GOT3 (cell line): ENCODE measurements around the gene LFNG.

Experiments used
- DNase-seq: peaks from one replicate; lab custom pipeline; 2025; ENCODE audit warnings: mixed read lengths; lab: John Stamatoyannopoulos, UW

LFNG gene

DNA sequence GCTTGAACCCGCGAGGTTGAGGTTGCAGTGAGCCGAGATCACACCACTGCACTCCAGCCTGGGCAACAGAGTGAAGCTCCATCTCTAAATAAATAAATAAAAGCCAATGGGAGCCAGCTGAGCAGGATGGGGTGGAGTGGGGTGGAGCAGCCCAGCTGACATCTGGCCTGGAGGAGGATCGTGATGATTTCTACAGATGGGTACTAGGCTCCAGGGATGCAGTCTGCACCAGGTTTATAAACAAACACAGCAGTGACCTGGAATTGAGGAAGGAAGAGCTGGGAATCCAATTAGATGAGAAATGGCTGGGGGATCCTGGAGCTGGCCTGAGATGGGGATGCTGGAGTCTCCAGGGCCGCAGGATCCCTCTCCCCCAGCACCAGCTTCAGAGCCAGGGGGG lies 36.1 kb upstream of the LFNG start:
- DNase-seq = no peak

DNA sequence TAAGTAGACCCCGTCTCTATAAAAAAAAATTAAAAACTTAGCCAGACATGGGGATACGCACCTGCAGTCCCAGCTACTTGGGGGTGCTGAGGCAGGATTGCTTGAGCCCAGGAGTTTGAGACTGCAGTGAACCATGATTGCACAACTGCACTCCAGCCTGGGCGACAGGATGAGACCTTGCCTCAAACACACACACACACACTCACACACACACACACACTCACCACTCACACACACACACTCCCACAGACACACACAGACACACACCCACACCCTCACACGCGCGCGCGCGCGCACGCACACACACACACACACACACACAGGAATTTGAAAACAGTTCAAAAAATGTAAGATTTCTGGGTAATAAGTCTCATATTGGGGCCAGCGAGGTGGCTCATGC lies 34.7 kb upstream of the LFNG start:
- no peak for DNase-seq

DNA sequence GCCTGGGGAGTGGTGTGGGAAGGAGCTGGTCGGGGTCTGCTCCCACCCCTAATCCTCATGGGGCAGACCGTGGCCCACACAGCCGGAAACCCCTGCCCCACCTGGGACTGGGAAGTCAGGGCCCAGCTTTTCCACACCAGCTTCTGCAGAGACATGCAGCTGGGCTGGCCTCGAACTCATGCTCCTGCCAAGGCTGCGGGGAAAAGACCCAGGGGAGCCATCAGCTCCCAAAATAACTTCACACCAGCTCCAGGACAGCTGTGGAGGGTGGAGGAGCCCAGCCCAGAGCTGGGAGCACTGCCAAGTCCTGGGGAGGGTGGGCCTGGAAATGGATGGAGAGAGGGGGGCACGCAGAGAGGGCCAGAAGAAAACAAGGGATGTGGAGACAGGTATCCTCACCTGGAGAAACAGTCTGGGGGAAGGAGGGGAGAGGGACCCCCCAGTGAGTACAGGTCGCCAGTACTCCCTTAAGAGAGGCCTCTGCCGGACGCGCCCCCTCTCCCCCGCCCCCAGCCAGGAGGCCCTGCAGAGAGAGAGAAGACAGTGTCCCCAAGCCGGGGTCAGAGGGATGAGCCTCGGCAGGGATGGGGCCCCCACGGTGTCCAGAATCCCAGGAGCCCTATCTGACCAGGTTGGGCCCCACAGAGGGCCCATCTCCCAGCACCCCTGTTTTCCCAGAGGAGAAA lies 31.8 kb upstream of the LFNG start:
- no peak for DNase-seq

DNA sequence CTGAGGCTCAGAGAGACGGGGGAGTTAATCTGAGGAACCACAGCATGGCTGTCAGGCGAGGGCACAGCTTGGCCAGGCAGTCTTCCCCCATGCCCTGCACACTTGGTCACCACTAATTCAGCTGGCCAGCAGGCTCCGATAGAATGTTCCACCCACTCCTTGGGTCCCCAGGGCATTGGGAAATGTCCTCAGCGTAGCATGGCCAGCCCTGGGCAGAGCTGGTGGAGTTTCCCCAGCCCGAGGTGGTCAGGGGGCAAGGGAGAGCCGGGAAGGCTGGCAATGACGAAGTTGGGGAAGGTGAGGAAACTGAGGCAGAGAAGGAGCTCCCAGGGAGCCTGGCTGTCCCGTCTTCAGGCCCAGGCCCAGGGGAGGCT lies 31.3 kb upstream of the LFNG start:
- DNase-seq = no peak

DNA sequence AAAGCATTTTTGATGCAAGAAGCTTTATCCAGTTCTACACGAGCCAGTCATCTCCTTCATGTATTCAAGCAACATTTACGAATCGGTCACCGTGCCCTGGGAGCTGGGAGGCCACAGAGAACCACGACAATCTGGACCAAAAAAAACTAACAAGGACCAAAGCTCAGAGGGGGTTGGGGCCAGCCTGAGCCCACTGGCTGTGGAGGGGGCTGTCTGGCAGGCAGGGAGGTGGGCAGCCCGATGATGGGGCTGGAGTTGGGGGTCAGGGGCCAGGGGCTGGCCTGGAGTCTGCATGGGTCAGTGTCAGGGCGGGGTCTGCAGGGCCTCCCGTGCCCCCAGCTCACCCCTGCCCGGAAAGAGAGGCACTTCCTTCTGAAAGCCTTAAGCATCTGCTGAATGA lies 30.9 kb upstream of the LFNG start:
- no peak for DNase-seq

DNA sequence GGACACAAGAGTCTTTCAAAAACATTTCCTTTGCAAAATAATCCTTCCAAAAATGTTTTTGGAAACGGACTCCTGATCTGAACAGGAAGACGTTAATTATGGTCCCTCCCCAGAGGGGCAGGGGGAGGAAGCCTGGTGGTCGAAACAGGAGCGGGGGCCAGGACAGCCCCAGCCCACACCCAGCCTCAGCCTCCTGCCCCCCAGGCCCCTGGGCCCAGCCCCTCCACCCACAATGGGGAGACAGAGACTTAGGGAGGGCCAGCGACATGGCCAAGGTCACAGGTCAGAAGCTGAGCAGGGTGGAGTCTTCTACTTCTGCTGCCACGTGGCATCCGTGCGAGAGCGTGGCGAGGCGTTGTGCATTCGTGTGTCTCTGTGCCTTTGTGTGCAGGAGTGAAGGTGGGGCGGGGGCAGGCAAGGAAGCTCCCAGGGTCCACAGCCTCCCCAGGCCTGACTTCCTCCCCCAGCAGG lies 29.4 kb upstream of the LFNG start:
- no peak for DNase-seq

DNA sequence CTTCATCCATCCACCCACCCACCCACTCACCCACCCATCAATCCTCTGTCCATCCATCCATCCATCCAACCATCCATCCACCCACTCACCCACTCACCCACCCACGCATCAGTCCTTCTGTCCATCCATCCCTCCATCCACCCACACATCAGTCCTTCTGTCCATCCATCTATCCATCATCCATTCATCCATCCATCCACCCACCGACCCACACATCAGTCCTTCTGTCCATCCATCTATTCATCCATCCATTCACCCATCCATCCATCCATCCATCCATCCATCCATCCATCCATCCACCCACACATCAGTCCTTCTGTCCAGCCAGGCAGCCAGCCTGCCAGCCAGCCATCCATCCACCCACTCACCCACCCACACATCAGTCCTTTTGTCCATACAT lies 27.5 kb upstream of the LFNG start:
- no peak for DNase-seq

DNA sequence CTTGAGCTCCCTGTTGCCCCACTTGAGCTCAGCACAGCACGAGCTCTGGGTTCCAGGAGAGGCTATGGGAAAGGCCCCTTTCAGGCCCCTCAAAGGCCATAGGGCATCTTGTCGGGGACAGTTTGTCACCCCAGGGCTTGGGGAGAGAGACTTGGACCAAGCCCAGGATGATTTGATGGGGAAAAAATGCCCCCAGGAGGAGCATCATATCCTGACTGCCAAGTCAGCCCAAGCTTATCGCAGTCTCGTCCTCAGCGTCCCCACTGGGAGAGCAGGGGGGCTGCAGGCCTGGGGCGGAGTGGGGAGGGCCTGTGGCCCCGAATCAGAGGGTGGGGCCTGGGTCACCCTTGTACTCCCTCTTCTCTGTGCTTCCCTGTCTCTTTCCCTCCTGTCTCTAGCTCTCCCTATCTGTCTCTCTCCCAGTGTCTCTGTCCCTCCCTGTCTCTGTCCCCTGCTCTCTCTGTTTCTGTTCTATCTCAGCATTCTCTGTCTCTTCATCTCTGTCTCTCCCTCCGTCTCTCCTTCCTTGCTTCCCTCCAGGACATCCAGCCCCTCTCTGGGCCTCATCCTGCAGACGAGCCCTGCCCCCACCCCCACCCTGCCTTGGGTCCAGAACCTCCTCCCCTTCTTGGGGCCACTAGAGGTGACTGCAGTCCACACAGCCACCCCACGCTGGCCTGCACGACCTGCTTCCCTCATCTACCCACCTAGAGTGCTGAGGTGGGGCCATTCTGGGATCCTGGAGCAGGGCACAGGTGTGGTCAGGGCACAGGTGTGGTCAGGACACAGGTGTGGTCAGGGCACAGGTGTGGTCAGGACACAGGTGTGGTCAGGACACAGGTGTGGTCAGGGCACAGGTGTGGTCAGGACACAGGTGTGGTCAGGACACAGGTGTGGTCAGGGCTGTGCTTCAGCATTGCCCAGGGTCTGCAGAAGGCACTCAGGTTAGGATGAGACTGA lies 26.1 kb upstream of the LFNG start:
- DNase-seq = no peak

DNA sequence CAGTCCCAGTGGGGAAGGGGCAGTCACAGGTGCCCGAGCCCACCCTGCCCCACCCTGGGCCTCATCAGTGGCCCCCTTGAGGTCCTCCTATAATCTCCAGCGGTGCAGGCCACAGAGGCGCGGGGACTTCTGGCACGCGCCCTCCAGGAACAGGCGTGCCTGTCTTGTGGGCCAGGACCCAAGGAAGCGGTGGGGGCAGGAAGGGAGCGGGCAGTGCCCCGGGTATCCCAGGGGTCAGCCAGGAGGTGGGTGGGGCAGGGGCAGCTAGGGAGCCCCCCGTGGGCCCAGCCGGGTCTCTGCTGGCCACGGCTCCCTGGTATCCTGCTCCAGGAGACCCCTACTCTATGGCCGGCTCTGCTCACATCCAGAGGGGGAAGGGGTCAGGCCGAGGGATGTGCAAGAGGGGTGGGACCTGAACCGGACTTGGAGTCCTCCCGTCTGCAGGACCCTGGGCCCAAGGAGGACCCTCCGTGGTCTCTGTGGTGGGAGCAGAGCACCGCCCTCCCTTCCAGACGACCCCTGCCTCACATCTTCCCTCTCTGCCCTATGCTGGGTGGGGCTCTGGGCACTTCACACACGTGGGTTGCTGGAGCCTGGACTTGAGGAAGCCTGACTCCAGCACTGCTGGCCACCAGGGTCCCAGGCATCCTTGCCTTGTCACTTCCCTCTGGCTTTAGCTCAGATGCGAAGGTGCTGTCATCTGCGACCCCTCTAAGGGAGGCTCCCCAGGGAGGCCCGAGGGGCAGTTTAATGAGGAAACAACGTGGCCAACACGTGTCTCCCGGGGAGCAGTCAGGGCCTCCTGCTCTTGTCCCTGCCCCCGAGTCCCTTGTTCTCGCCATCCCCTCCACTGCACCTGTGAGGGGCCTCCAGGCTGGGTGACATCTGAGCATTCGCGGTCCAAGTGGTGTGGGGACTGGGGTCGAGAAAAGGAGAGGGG lies 25.1 kb upstream of the LFNG start:
- no peak for DNase-seq

DNA sequence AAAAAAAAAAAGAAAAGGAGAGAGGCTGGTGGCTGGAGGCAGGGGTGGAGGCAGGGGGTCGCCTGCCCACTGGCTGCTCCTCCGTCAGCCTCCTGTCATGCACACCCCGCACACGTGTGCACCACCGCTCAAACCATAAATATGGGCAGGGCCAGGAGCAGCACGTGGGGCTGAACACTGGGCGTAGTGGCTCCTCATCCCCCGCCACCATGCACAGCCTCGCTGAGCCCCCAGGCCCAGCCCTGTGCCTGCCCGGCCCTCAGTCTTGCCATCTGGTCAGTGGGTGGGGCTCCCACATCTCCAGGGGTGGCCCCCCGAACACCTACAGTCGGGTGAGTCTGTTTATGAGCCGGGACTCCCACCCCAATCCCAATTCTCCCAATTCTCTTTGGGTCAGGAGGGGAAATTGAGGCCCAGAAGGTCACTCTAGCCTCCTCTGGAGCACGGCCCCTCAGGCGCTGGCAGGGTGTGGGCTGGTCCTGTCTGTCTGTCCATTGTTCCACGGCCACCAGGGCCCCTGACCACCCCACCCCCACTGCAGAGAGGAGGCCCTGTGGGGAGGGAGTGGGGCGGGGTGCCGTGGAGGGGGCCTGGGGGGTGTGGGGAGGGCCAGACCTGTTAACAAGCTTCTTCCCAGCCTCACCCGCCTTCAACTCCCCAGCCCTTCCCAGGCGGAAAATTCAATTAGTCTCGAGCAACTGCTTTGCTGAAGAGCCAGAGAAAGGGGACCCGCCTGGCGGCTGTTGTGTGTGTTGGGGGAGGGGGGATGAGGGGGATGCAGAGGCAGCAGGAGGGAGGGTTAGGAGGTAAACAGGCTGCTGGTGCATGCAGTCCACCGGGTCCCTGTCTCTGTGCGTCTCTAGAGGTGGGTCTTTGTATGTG lies 23.9 kb upstream of the LFNG start:
- DNase-seq = no peak

DNA sequence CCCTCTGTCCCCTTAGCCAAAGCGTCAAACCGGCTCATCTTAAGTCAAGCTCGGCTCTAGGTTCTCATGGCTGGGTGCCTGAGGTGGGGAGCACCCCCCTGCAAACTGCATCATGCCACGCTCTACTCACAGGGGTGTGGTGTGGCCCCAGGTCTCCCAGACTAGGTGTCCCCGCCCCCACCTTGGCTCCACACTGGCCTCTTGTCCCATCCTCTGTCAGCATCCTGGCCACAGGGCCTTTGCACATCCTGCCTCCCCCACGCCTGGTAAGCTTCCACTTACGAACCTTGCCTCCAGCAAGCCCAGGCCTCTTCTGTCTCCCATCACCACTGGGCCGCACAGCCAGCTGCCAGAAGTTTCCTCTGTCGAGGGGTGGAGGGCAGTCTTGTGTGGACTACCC lies 23.2 kb upstream of the LFNG start:
- no peak for DNase-seq

DNA sequence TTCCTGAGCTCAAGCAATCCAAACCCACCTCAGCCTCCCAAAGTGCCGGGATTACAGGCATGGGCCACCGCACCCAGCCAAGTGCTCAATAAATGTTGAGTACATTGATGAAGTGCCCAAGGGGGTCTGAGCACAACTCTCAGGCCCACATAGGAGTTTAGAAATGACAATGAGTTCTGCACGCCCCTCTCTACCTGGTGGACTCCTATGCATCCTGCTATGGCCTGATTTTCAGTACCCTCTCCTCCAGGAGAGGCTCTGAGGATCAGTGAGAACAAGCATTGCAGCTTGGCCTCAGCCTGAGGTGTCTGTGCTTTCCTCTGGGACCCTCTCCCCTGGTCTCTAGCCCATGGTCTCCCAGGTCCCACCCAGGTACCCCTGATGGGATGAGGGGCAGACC lies 22.5 kb upstream of the LFNG start:
- no peak for DNase-seq

DNA sequence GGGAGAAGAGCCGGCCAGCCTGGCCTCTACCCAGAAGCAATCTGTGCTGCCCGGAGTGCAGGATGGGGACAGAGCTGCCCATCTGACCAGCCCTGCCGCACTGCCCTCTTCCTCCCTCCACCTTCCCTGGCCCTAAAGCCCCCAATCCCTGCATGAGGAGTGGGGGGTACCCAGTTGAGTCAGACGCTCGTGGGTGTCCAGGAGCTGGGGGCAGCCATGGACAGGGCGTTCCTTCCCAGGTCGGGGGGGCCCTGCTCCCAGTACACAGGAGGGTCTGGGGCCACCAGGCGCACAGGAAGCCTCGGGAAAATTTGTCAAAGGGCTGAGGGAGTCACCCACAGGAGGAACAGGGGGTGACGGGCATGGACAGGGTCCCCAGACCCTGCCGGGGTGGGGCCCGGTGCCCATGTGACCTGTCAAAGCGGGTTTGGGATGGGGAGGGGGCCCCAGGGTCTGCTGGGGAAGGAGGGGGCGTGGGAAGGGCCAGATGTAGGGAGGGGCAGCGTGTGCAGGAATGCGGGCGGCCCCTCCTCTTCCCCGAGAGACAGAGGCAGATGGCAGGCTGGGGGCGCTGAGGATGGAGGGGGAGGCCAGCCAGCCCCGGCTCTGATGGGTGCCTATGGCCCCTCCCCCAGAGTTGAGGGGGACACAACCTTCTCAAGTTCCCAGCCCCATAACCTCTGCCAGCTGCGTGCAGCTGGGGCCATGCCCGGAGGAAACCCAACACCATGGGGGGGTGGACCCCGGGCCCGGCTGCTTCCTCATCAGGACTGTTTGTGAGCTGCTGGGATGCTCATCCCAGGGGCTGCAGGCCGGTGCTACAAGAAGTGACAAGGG lies 21.9 kb upstream of the LFNG start:
- DNase-seq = no peak

DNA sequence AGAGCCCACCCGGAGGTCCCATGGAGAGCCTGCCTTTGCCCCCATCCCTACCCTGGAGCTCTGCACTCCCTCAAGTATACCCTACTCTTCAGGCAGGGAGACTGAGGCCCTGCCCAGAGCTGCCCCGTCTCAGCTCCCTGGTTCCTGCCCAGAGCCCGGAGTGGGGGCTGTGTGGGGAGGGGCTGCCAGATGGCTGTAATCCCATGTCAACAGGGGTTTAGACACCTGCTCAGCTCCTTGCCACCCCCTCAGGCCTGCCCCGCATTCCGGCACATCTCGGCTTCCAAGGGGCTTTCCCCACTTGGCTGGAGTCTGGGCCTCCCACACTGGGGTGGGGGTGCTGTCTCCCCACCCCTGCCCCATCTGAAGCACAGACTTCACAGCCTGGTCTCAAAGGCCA lies 20.9 kb upstream of the LFNG start:
- DNase-seq = no peak

DNA sequence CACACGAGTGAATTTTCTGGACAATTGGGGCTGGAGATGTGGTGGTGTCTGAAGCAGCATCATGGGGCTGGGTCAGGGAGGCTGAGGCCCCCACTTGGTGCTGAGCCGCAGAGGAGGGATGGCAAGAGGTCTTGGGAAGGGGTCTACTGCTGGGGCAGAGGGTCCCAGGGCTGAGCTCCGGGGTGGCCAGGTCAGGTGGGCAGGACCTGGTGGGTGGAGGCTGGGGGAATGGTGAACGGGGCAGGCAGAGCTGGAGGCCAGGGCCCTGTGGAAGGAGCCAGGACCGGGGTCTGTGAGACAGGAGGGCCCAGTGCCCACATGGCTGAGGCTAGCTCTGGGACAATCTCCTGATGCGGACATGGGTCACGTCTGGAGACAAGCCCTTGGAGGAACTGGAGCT lies 20.4 kb upstream of the LFNG start:
- DNase-seq = no peak

DNA sequence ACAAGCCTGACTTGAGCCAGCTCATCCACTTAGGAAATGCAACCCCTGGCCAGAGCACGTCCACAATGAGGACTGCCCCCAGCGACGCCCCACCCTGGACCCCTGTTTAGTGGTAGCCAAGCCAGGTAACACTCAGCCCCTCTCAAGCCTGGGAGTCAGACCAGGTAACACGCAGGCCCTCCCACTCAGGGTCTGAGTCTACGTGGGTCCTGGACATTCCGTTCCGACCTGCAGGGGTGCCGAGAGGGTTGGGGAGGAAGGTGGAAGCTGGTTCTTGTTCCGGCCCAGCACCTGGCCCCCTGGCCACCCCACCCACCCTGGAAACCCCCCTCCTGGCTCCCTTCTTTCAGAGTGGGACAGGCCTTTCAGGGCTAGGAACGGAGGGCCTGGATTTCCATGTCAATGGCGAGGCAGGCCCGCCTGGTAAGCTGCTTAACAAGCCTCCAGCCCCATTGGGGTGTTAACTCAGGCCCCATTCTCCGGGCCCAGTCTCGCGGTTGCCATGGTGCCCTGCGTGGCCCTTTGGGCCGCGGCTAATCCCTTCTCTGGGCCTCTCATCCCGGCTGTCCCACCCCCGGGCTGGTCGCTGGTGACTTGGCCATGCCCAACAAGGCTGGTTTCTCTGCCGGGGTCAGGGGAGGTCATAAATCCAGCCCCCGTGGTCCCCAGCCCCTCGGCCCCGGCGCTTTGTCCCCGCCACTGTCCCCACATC lies 19.7 kb upstream of the LFNG start:
- no peak for DNase-seq

DNA sequence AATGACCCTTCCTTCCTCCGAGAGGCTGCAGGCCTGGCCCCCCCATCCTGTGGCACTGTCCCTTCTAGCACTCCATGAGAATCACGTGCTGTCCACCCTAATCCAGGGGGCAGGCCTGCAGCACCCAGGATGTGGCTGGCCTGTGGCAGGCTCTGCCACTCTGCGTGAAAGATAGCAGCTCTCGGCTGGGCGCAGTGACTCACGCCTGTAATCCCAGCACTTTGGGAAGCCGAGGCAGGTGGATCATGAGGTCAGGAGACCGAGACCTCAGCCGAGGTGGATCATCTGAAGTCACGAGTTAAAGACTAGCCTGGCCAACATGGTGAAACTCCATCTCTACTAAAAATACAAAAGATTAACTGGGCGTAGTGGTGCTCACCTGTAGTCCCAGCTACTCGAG lies 18.9 kb upstream of the LFNG start:
- DNase-seq = no peak

DNA sequence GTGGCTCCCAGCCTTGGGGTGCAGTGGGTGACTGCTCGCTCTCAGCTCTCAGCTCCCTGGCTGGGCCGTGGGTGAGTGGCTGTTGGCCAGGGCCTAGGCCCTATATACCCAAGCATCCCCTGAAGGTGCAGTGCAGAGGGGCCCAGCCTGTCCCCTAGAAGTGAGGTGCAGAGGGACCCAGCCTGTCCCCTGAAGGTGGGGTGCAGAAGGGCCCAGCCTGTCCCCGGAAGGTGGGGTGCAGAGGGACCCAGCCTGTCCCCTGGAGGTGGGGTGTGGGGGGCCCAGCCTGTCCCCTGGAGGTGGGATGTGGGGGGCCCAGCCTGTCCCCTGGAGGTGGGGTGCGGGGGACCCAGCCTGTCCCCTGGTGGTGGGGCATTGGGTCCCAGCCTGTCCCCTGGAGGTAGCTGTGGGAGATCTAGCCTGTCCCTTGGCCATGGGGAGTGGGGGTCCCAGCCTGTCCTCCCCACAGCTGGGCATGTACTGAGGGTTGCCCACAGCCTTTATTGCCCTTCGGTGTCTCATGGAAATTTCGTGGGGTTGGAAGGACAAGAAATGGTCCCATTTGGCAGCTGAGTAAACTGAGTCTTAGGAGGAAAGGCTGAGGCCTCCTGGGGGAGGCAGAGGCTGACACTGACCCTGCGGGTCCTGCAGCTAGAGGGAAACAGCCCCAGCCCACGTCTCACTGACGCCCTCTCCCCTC lies 17.5 kb upstream of the LFNG start:
- DNase-seq = no peak

DNA sequence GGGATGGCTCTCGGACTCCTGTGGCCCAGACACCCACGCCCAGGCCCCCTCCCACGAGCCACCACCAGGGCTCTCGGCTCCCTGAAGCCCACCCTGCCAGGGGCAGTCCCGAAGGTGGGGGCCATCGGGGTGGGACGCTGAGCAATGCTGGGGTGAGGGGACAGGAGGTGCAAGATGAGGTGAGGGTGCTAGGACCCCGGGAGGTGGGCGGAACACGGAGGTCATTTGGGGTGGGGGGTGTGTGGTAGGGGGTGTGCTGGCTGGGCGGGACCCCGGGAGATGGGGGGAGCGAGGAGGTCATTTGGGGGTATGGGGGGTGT lies 17.0 kb upstream of the LFNG start:
- DNase-seq = no peak
